Astrocyte (in vitro differentiated cells and primary cell): ENCODE measurements around the gene OR6N1.

Source experiments
- EZH2 ChIP-seq: IDR thresholded peaks from 2 replicates; pipeline ENCODE4 v1.6.1; 2012; ENCODE audit warnings: mild to moderate bottlenecking, low read length, inconsistent platforms; ENCODE audit not compliant: insufficient read depth
- TF ChIP-seq, protein P1 (sequence below): IDR thresholded peaks from 2 replicates; pipeline ENCODE4 v1.5.1; 2011; ENCODE audit warnings: low read depth, mild to moderate bottlenecking, inconsistent platforms, low read length, moderate library complexity; ENCODE audit not compliant: insufficient read depth

DNA sequence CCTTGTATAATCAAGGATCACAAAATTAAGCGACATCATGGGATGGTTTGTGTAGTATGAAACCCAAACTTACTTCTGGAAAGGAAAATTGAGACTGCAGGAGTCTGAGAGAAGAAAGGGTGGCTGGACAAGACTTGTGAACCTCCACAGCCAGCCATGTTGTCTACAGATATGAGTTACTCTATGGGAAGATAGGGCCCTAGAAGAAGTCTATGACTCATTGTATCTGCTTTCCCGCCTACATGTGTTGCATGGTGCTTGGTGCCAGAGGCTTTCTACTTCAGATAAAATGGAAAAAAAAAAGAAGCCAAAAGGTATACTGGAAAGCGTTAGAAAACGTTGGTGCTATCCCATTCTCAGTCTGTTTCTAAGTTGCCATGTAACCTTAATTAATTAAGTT lies 27.7 kb upstream of the OR6N1 start:
- TF ChIP-seq, protein P1, sequence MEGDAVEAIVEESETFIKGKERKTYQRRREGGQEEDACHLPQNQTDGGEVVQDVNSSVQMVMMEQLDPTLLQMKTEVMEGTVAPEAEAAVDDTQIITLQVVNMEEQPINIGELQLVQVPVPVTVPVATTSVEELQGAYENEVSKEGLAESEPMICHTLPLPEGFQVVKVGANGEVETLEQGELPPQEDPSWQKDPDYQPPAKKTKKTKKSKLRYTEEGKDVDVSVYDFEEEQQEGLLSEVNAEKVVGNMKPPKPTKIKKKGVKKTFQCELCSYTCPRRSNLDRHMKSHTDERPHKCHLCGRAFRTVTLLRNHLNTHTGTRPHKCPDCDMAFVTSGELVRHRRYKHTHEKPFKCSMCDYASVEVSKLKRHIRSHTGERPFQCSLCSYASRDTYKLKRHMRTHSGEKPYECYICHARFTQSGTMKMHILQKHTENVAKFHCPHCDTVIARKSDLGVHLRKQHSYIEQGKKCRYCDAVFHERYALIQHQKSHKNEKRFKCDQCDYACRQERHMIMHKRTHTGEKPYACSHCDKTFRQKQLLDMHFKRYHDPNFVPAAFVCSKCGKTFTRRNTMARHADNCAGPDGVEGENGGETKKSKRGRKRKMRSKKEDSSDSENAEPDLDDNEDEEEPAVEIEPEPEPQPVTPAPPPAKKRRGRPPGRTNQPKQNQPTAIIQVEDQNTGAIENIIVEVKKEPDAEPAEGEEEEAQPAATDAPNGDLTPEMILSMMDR, result no peak
- TF ChIP-seq EZH2, result no peak
